HK-2 (cell line): ENCODE measurements around the gene SMTNL1.

Experiments
- DNase-seq: peaks from one replicate; pipeline ENCODE4 v3.0.0-alpha.2; 2018; ENCODE audit not compliant: unreplicated experiment

The SMTNL1 gene

GRCh38 chr11:57536947-57537619 lies at the start of gene SMTNL1:
TSS of gene SMTNL1 (plus strand) at chr11:57537595. CDS start at chr11:57542643, 5,048 bp downstream.
- no peak for DNase-seq

GRCh38 chr11:57487920-57488659 lies 49.3 kb upstream of the SMTNL1 start:
- DNase-seq: no peak

- DNase-seq: no peak
These were observed 46.7 kb upstream of the SMTNL1 start for GRCh38 chr11:57490456-57491248.

GRCh38 chr11:57491371-57492061 lies 45.9 kb upstream of the SMTNL1 start:
- no peak for DNase-seq

GRCh38 chr11:57493507-57494503 lies 43.6 kb upstream of the SMTNL1 start:
- DNase-seq: peak; percentile 55

DNA sequence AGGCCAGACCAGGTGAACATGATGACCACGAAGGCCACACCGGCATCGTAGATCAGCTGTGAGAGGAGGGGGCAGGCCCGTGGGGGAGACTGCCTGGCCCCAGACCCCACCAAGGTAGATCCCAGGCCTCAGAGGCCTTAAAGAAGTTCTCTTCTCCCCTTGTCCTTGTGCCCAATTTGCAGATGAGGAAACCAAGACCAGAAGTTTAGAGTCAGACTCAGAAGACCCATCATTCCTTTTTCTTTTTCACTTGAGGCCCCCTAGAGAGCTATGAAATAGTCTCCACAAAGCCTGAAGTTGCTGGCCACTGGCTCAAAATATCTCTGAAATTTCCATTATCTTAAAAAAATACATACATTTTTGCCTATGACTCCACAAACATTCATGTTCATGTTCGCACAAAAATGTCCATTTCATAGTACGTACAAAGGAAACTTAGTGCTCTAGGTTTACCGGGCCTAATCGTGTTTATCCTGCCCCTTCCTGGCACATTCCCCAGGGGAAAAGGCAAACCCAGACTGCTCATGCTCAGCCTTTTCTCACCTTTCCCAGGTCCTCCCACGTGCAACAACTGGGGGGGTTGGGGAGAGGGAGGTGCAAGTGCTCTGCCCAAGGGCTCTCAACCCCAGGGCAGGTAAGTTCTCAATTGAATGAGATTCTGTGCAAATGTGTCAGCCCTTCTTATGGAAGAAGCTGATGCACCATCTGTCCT lies 41.1 kb upstream of the SMTNL1 start:
- DNase-seq: no peak

GRCh38 chr11:57497303-57498247 lies 39.8 kb upstream of the SMTNL1 start:
- no peak for DNase-seq

DNA sequence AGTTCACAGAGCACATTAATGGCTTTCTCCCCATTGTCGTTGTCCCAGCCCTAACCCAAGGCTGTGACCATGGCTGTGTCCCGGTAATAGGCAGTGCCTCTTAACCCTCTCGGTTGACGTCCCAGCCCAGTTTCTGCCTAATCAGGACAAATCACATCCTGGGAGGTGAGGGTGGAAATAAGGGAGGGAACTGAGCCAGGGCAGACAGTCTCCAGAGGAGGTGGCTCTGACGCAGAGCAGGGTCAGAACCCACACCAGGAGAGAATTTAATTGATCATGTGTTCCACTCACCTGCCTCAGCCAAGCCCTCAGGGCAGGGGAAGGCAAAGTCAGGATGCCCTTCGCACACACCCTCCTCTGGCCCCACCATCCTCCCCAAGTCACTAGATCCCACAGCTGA lies 38.9 kb upstream of the SMTNL1 start:
- DNase-seq: no peak

GRCh38 chr11:57499413-57499982 lies 37.9 kb upstream of the SMTNL1 start:
- DNase-seq: peak; percentile 74

DNA sequence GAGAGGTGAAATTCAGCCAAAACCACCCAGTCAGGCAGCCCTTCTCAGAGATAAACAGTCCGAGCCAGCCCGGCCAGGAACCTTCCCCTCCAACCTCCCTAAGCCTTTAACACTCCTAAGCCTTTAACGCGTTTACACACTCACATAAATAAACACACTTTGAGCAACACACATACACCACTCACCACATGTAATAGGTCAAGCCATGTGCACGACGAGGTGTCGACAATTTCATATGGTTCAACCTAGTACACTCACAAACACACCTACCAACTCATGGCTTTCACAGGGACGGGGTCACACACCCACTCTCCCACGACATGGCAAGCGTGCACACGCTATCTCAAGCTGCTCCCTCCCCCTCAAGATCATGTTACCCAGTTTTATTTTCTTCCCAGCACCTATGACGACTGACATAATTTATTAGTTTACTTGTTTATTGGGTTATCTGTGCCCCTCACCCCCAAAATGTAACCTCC lies 37.4 kb upstream of the SMTNL1 start:
- no peak for DNase-seq

GRCh38 chr11:57500515-57500914 lies 36.9 kb upstream of the SMTNL1 start:
- DNase-seq: no peak

DNA sequence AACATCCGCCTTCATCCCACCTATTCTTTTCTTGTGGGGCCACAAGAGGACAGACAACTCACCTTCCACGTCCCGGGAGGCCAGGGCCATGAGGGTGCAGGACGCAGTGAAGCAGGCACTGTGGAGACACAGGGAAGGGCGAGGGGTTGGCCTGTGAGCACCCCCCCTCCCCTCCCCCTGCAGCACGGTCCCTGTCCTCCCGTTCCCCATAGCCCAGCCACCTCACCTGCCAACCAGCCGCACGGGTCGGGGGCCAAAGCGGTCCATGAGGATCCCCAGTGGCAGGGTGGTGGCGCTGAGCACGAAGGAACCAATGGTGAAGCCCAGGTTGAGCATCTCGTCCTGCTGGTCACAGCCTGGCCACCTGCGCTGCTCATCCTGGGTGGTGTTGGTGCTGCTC lies 36.5 kb upstream of the SMTNL1 start:
- no peak for DNase-seq

- DNase-seq: no peak
These were observed 35.4 kb upstream of the SMTNL1 start for GRCh38 chr11:57501953-57502352.

DNA sequence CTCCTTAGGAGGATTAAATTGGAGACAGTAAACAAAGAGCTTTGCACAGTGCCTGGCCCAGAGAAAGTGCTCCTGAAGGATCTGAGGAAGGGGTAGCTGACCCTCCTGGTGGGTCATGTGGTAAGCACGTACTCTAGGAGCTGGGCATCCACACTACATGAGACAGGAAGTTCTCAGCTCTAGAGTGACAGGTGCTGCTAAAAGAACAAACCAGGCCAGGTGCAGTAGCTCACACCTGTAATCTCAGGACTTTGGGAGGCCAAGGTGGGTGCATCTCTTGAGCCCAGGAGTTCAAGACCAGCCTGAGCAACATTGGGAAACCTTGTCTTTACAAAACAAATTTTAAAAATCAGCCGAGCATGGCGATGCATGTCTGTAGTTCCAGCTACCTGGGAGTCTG lies 35.0 kb upstream of the SMTNL1 start:
- DNase-seq: no peak

DNA sequence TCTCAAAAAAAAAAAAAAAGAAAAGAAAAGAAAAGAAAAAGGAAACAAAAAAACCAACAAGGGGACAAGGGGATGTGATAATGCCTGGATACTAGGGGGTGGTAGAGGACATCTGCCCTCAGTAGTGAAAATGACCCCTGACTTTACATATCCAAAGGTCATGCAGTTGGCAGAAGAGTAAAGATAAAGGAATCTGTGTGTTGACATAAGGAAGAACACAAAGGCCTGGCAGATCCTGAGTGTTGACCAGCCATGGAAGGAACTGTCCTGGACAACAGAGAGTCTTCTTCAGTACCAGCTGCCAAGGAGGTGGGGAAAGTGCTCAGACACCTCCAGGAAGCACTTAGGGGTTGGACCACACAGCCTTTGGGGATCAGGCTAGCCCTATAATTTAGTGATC lies 34.5 kb upstream of the SMTNL1 start:
- DNase-seq: no peak

GRCh38 chr11:57504511-57504910 lies 32.9 kb upstream of the SMTNL1 start:
- DNase-seq: no peak

DNA sequence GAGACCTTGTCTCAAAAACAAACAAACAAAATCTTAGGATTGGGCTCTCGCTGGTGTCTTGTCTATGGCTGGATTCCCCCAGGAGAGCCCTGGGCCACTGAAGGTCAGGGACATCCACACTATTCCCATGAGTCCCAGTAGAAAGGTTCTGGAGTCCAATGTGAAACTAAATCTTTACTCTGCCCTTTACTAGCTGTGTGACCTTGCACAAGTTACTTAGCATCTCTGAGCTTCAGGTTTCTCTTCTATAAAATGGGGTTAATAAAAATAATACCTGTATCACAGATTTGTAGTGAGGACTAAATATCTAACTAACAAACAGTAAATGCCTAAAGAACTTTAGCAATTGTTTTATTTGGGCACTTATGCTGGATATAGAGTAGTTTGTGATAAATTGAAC lies 30.9 kb upstream of the SMTNL1 start:
- DNase-seq: no peak

DNA sequence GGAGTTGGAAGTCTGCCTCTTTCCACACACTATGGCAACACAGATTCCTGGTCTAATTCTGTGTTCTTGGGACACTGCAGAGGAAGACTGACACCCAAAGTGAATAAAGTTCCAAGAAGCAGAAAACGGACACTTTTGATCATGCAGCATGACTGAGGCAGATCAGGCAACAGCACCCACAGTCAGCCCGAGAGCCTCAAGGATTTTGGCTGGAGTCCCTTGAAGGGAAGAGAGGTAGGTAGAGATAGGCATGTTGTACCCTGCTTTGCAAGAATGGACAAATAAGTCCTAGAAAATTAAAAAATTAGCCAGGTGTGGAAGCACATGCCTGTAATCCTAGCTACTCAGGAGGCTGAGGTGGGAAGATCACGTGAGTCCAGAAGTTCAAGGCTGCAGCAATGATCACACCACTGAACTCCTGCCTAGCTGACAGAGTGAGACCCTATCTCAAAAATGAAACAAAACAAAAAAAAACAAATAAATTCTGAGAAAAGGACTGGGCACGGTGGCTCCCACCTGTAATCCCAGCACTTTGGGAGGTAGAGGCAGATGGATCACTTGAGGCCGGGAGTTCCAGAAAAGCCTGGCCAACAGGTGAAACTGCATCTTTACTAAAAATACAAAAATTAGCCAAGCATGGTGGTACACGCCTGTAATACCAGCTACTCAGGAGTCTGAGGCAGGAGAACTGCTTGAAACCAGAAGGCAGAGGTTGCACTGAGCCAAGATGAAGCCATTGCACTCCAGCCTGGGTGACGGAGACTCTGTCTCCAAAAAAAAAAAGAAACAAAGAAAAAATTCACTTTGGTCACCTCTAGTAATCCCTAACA lies 28.8 kb upstream of the SMTNL1 start:
- no peak for DNase-seq
